Hepatocyte (in vitro differentiated cells): ENCODE data around the gene ITGAD.

Experiments
- EZH2 ChIP-seq: fragments of 200-600 bp; sonication (generic); IDR thresholded peaks from 2 replicates; pipeline ENCODE4 v1.6.1; 2016; ENCODE audit warnings: antibody characterized with exemption, mild to moderate bottlenecking, borderline replicate concordance
- EZH2phosphoT487 ChIP-seq: fragments of 200-600 bp; sonication (generic); IDR thresholded peaks from one replicate; pipeline ENCODE4 v1.6.1; 2018; ENCODE audit warnings: antibody characterized with exemption, mild to moderate bottlenecking, low read depth, moderate library complexity; ENCODE audit not compliant: unreplicated experiment, severe bottlenecking
- TF ChIP-seq, protein P1 (sequence below): fragments of 200-600 bp; sonication (generic); IDR thresholded peaks from 2 replicates; pipeline ENCODE4 v1.5.1; 2016; ENCODE audit warnings: antibody characterized with exemption, mild to moderate bottlenecking; ENCODE audit not compliant: poor library complexity

DNA sequence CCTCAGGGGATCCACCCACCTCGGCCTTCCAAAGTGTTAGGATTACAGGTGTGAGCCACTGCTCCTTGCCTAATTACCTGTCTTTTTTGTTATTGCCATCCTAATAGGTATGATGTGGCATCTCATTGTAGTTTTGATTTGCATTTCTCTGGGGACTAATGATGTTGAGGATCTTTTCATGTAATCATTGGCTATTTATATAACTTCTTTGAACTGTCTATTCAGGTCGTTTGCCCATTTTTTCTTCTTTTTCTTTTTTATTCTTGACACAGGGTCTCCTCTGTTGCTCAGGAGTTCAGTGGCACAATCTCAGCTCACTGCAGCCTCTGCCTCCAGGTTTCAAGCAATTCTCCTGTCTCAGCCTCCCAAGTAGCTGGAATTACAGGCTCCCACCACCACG is 77.5 kb downstream of the ITGAD start:
- TF ChIP-seq, protein P1, sequence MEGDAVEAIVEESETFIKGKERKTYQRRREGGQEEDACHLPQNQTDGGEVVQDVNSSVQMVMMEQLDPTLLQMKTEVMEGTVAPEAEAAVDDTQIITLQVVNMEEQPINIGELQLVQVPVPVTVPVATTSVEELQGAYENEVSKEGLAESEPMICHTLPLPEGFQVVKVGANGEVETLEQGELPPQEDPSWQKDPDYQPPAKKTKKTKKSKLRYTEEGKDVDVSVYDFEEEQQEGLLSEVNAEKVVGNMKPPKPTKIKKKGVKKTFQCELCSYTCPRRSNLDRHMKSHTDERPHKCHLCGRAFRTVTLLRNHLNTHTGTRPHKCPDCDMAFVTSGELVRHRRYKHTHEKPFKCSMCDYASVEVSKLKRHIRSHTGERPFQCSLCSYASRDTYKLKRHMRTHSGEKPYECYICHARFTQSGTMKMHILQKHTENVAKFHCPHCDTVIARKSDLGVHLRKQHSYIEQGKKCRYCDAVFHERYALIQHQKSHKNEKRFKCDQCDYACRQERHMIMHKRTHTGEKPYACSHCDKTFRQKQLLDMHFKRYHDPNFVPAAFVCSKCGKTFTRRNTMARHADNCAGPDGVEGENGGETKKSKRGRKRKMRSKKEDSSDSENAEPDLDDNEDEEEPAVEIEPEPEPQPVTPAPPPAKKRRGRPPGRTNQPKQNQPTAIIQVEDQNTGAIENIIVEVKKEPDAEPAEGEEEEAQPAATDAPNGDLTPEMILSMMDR = no peak
- TF ChIP-seq EZH2phosphoT487 (no peak), EZH2 (no peak)
